Liver (tissue), 9 donors: ENCODE data around the gene FOLR3. TPM values are rescaled to one million over a fixed set of nuclear protein-coding genes. Genes with fewer than 3 reads are reported as not detected.

ENCODE experiments used
- DNase-seq: peaks from one replicate; pipeline ENCODE4 v3.0.0-alpha.2; 2017; ENCODE audit warnings: low spot score
- H3K27ac ChIP-seq, 2 donors: one replicate each; pipeline ENCODE4 v1.7.0; 2013; ENCODE audit warnings: inconsistent platforms in 2 of 2, low read length in 2 of 2, control low read depth in 1 of 2, low read depth in 1 of 2, mild to moderate bottlenecking in 1 of 2
- H3K27me3 ChIP-seq, 4 donors: one replicate each; pipeline versions ENCODE4 v1.6.1 to v1.7.0; 2013; ENCODE audit warnings: low read length in 3 of 4, inconsistent platforms in 1 of 4, mild to moderate bottlenecking in 1 of 4, moderate library complexity in 1 of 4; ENCODE audit not compliant: control insufficient read depth in 4 of 4, insufficient read depth in 4 of 4
- H3K36me3 ChIP-seq, 4 donors: one replicate each; pipeline versions ENCODE4 v1.6.1 to v1.7.0; 2013; ENCODE audit warnings: low read length in 3 of 4, mild to moderate bottlenecking in 3 of 4, low read depth in 1 of 4, moderate library complexity in 1 of 4; ENCODE audit not compliant: control insufficient read depth in 4 of 4, insufficient read depth in 3 of 4
- H3K4me1 ChIP-seq, 4 donors: one replicate each; pipeline versions ENCODE4 v1.6.1 to v1.7.0; 2013; ENCODE audit warnings: low read length in 3 of 4, mild to moderate bottlenecking in 3 of 4, moderate library complexity in 1 of 4; ENCODE audit not compliant: control insufficient read depth in 4 of 4, insufficient read depth in 4 of 4
- H3K4me3 ChIP-seq, 3 donors: one replicate each; pipeline versions ENCODE4 v1.6.1 to v1.7.0; 2013; ENCODE audit warnings: low read length in 3 of 3, control low read depth in 1 of 3, low read depth in 1 of 3, mild to moderate bottlenecking in 1 of 3
- H3K9ac ChIP-seq, 2 donors: one replicate each; pipeline ENCODE4 v1.7.0; 2013; ENCODE audit warnings: low read length in 2 of 2, mild to moderate bottlenecking in 2 of 2, moderate library complexity in 2 of 2, control low read depth in 1 of 2, low read depth in 1 of 2
- H3K9me3 ChIP-seq, 4 donors: one replicate each; pipeline versions ENCODE4 v1.6.1 to v1.7.0; 2013; ENCODE audit warnings: low read length in 3 of 4; ENCODE audit not compliant: control insufficient read depth in 4 of 4
- EGR1 ChIP-seq, 2 donors: IDR thresholded peaks; 2 replicates each; pipeline ENCODE4 v1.6.1; 2016 to 2018; ENCODE audit warnings: antibody characterized with exemption in 2 of 2, low read depth in 2 of 2
- FOXA1 ChIP-seq: IDR thresholded peaks from 2 replicates; pipeline ENCODE4 v1.6.1; 2016; ENCODE audit warnings: antibody characterized with exemption
- FOXA2 ChIP-seq: IDR thresholded peaks from 2 replicates; pipeline ENCODE4 v1.6.1; 2016; ENCODE audit warnings: antibody characterized with exemption
- GABPA ChIP-seq, 2 donors: IDR thresholded peaks in 1 of 2; conservative IDR thresholded peaks in 1 of 2; 2 replicates each; pipeline ENCODE4 v1.6.1; 2016; ENCODE audit warnings: antibody characterized with exemption in 2 of 2, mild to moderate bottlenecking in 1 of 2, moderate library complexity in 1 of 2
- HNF4A ChIP-seq, 2 donors: conservative IDR thresholded peaks; 2 replicates each; pipeline ENCODE4 v1.6.1; 2016; ENCODE audit warnings: antibody characterized with exemption in 2 of 2, mild to moderate bottlenecking in 2 of 2
- HNF4G ChIP-seq: IDR thresholded peaks from 2 replicates; pipeline ENCODE4 v1.6.1; 2016; ENCODE audit warnings: antibody characterized with exemption
- JUND ChIP-seq, 2 donors: IDR thresholded peaks; 2 replicates each; pipeline ENCODE4 v1.6.1; 2016; ENCODE audit warnings: antibody characterized with exemption in 2 of 2
- NR2F2 ChIP-seq: IDR thresholded peaks from 2 replicates; pipeline ENCODE4 v1.6.1; 2016; ENCODE audit warnings: antibody characterized with exemption
- RAD21 ChIP-seq, 2 donors: IDR thresholded peaks; 2 replicates each; pipeline ENCODE4 v1.6.1; 2016; ENCODE audit warnings: antibody characterized with exemption in 2 of 2, mild to moderate bottlenecking in 2 of 2
- RXRA ChIP-seq, 2 donors: IDR thresholded peaks; 2 replicates each; pipeline ENCODE4 v1.6.1; 2017 to 2018; ENCODE audit warnings: antibody characterized with exemption in 2 of 2, mild to moderate bottlenecking in 1 of 2
- SP1 ChIP-seq: IDR thresholded peaks from 2 replicates; pipeline ENCODE4 v1.6.1; 2018; ENCODE audit warnings: antibody characterized with exemption, mild to moderate bottlenecking
- TAF1 ChIP-seq: conservative IDR thresholded peaks from 2 replicates; pipeline ENCODE4 v1.6.1; 2016; ENCODE audit warnings: antibody characterized with exemption, mild to moderate bottlenecking
- YY1 ChIP-seq: IDR thresholded peaks from 2 replicates; pipeline ENCODE4 v1.6.1; 2016; ENCODE audit warnings: antibody characterized with exemption, mild to moderate bottlenecking
- WGBS: extraction: QIAGEN DNeasy Blood & Tissue Kit; methylation state at CpG from one replicate; pipeline ENCODE4 v1.1.7; 2013; 5-methylcytosine and 5-hydroxymethylcytosine counted together
- polyA plus RNA-seq, 2 donors: library from polyadenylated mRNA; stranded (reverse) in 1 of 2; unstranded in 1 of 2; fragments of 200-250 nt in 1 of 2; fragments of >200 nt in 1 of 2; fragmentation: Nextera tagmentation in 1 of 2; extraction: Ambion mirVana in 1 of 2; gene quantifications; one replicate each; pipeline versions ENCODE4 v1.2.1 to v1.2.3, GENCODE V29; 2013 to 2015
- total RNA-seq, 2 donors: library from RNA; depleted of rRNA; stranded (reverse); fragments of >200 nt; gene quantifications; one replicate each; pipeline ENCODE4 v1.2.3, GENCODE V29; 2014
- TF ChIP-seq, protein P1 (sequence below): IDR thresholded peaks from 2 replicates; pipeline ENCODE4 v1.6.1; 2016; ENCODE audit warnings: antibody characterized with exemption
- TF ChIP-seq, protein P2 (sequence below): IDR thresholded peaks from 2 replicates; pipeline ENCODE4 v1.6.1; 2016; ENCODE audit warnings: antibody characterized with exemption, mild to moderate bottlenecking
- TF ChIP-seq, protein P3 (sequence below): IDR thresholded peaks from 2 replicates; pipeline ENCODE4 v1.6.1; 2016; ENCODE audit warnings: antibody characterized with exemption
- TF ChIP-seq, protein P4 (sequence below): fragments of 150-350 bp; IDR thresholded peaks from 2 replicates; pipeline ENCODE4 v1.5.1; 2017; ENCODE audit warnings: improper control_type of control experiment, low read depth, low read length; ENCODE audit not compliant: missing input control
- donor health status: healthy.
- donor health status: healthy.
- donor health status: healthy.
- donor health status: healthy.
- donor health status: healthy.

The FOLR3 gene
- total and polyA plus RNA-seq, 4 donors: 0.31 to 2.1 (median 0.86) TPM; not detected in 1

DNA sequence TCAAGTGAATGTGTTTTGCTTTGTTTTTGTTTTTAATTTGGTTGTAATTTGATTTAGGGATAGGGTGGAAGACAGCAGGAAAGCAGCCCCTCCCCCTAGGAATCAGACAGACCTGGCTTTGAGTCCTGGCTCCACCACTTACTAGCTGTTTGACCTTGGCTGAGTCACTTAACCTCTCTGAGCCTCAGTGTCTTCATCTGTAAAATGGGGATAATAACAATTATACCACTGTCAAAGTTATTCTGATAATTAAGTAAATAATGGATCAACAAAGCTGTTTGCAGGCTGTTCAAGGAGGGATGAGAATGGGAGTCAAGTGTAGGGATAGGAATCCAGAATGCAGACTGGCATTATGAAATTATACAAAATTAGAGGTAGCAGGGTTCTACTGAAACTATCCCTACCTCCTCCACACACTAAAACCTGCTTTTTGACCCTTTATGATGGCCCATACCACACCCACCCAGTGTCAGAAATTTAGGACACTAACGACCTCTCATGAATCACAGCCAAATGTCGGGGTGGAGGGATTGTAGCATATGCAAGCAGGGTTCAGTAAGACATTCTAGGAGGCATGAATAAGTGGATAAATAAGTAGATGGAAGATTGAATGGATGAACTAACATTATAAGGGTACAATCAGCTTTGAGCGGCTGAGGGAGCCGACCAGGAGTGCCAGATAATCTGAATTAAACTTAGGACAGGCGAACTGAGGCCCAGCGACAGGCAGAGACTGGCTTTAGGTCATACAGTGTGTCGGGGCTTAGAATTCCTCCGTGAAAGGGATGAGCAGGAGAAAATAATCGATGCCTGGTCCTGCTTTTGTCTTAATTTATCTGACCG is 24.0 kb upstream of the FOLR3 start:
- DNase-seq: no peak
- H3K4me1 ChIP-seq: peaks cover 0 to 12% (median 8%) of the 10 kb centered on the region in 4 donors
- peak overlapping the region; percentile 82 to 91 for H3K9ac ChIP-seq
- no peaks in the 10 kb centered on the region for H3K9me3 ChIP-seq
- WGBS: 5% methylated on average over 10 of the region's 10 CpGs
- peak overlapping the region; percentile 98 for H3K27ac ChIP-seq
- H3K27me3 ChIP-seq: no peaks in the 10 kb centered on the region
- peak overlapping the region; percentile 41 to 64 (median 49) for H3K4me3 ChIP-seq
- H3K36me3 ChIP-seq: no peaks in the 10 kb centered on the region
- TF ChIP-seq, protein P1, sequence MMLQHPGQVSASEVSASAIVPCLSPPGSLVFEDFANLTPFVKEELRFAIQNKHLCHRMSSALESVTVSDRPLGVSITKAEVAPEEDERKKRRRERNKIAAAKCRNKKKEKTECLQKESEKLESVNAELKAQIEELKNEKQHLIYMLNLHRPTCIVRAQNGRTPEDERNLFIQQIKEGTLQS: no peak
- TF ChIP-seq, protein P2, sequence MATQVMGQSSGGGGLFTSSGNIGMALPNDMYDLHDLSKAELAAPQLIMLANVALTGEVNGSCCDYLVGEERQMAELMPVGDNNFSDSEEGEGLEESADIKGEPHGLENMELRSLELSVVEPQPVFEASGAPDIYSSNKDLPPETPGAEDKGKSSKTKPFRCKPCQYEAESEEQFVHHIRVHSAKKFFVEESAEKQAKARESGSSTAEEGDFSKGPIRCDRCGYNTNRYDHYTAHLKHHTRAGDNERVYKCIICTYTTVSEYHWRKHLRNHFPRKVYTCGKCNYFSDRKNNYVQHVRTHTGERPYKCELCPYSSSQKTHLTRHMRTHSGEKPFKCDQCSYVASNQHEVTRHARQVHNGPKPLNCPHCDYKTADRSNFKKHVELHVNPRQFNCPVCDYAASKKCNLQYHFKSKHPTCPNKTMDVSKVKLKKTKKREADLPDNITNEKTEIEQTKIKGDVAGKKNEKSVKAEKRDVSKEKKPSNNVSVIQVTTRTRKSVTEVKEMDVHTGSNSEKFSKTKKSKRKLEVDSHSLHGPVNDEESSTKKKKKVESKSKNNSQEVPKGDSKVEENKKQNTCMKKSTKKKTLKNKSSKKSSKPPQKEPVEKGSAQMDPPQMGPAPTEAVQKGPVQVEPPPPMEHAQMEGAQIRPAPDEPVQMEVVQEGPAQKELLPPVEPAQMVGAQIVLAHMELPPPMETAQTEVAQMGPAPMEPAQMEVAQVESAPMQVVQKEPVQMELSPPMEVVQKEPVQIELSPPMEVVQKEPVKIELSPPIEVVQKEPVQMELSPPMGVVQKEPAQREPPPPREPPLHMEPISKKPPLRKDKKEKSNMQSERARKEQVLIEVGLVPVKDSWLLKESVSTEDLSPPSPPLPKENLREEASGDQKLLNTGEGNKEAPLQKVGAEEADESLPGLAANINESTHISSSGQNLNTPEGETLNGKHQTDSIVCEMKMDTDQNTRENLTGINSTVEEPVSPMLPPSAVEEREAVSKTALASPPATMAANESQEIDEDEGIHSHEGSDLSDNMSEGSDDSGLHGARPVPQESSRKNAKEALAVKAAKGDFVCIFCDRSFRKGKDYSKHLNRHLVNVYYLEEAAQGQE: no peak
- TF ChIP-seq JUND (IDR thresholded peaks at IDR 0.05): no peak
- TF ChIP-seq FOXA2: no peak
- TF ChIP-seq YY1: no peak
- TF ChIP-seq, protein P3, sequence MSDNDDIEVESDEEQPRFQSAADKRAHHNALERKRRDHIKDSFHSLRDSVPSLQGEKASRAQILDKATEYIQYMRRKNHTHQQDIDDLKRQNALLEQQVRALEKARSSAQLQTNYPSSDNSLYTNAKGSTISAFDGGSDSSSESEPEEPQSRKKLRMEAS: no peak
- no peak for TF ChIP-seq SP1
- no peak for TF ChIP-seq TAF1
- TF ChIP-seq NR2F2: no peak
- no peak for TF ChIP-seq GABPA (IDR thresholded peaks at IDR 0.05 in 1 of 2, conservative IDR thresholded peaks at IDR 0.05 in 1 of 2)
- TF ChIP-seq RAD21 (IDR thresholded peaks at IDR 0.05): no peak
- TF ChIP-seq RXRA (IDR thresholded peaks at IDR 0.05): no peak
- TF ChIP-seq HNF4G: no peak
- TF ChIP-seq EGR1 (IDR thresholded peaks at IDR 0.05; ENCODE audit: low read depth in 2 of 2): no peak
- no peak for TF ChIP-seq HNF4A (conservative IDR thresholded peaks at IDR 0.05)
- TF ChIP-seq FOXA1: no peak
- TF ChIP-seq, protein P4, sequence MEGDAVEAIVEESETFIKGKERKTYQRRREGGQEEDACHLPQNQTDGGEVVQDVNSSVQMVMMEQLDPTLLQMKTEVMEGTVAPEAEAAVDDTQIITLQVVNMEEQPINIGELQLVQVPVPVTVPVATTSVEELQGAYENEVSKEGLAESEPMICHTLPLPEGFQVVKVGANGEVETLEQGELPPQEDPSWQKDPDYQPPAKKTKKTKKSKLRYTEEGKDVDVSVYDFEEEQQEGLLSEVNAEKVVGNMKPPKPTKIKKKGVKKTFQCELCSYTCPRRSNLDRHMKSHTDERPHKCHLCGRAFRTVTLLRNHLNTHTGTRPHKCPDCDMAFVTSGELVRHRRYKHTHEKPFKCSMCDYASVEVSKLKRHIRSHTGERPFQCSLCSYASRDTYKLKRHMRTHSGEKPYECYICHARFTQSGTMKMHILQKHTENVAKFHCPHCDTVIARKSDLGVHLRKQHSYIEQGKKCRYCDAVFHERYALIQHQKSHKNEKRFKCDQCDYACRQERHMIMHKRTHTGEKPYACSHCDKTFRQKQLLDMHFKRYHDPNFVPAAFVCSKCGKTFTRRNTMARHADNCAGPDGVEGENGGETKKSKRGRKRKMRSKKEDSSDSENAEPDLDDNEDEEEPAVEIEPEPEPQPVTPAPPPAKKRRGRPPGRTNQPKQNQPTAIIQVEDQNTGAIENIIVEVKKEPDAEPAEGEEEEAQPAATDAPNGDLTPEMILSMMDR: no peak
